HG02840 (cell line): Measurements from ENCODE around the gene ALK.

Experiments used
- ATAC-seq: cut with Tn5 transposase; IDR thresholded peaks from one replicate; pipeline ENCODE4 v1.9.1; 2021; ENCODE audit warnings: mild to moderate bottlenecking, moderate library complexity, moderate number of reproducible peaks; ENCODE audit not compliant: unreplicated experiment, low FRiP score

ALK gene

GRCh38 chr2:29617351-29617750 lies 304.0 kb downstream of the ALK start:
- no peak for ATAC-seq

DNA sequence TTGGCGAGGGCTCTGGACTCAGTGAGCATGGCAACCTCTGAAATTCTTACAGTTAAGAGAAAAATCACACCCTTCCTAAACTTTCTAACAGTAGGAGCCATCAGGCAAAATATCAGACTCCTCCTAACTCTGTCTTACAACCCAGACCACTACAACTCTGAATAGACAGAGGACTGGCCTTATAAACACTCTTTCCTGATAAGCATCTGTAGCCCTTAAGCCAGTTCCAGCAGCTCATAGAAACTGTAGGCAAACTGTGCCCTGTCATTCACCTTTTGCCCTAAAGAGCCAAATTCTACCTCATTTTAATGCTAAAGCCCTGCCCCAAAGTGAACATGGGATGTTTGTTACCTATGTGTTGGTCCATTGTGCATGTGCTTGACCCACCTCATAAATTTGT lies 304.8 kb downstream of the ALK start:
- no peak for ATAC-seq

- ATAC-seq, result no peak
These were observed 305.5 kb downstream of the ALK start for GRCh38 chr2:29615841-29616240.

- ATAC-seq, result no peak
These were observed 306.2 kb downstream of the ALK start for GRCh38 chr2:29615183-29615582.

DNA sequence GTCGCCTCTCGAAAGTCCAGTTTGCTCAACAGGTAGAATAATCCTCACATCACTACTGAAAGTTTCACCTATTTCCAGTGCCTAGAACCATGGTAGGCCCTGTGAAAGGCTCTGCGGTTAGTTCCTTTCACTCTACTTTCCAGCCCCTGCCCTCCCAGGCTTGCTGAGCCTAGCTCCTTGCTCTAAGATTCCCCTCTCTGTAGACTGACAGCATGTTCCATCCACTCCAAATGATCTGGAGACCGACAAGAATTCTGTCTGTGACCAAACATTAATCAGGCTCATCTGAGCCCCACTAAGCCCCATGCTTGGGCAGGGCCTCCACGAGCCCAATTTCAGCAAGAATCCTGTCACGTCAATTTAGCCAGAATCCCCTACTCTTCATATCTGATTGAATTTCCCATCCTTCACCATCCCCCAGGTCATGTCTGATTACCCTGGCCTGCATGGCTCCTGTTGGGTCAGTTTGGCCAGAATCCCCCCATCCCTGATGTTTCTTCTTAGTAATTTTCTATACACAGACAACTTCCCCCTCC lies 307.0 kb downstream of the ALK start:
- ATAC-seq, result no peak

DNA sequence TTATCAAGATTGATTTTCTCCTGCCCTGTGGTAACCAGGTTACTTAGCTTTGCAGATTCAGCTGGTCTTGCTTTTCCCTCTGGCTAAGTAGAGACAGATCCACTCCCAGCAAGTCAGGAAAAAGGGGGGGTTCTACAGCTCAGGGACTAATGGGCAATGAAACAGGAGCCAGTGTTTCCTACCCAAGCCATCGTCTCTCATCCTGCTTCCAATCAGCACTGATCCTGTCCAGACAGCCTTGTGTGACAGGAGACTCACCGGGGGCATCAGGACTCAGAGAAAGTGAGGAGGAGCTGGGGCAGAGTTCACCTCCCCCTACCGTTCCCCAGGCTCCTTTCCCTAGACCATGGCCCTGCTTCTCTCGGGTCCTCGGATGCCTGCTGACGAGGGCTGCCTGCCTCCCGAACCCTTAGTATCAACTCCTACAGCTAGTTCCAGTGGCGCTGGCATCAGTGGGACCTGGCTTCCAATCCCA lies 307.6 kb downstream of the ALK start:
- no peak for ATAC-seq

GRCh38 chr2:29613067-29613466 lies 308.3 kb downstream of the ALK start:
- ATAC-seq, result no peak

DNA sequence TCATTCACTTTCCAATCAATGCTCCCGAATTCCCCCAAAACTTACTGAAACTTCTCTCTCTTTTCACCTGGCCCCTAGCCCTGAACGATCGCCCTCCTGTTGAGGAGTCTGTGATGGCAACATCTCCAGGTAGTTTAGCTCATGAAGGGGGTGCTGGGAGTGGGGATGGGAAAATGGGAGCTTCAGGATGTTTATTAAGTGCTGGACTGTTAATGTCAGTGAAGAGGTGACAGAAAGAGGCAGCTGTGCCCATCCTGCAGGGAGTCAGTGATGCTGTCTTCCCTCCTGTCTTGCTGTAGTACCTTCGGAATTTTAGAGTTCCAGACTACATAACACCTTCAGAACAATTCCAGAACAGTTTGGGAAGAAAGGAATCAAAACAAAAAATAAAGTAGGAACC lies 308.8 kb downstream of the ALK start:
- no peak for ATAC-seq

DNA sequence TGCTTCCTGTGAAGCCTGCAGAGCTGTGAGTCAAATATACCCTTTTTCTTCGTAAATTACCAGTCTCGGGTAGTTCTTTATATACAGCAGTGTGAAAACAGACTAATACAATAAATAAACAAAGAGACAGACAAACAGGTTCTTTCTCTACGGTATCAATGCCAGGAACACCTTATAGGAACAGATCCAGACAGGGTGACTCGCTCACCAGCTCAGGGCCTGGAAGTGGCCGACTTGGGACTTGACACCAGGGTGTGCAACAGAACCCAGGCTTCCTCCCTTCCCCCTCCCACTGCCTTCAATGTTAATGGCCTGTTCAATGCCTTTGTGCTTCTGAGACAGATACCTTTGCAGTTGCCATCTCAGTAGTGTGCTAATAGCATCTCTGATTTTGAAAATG lies 309.5 kb downstream of the ALK start:
- no peak for ATAC-seq

DNA sequence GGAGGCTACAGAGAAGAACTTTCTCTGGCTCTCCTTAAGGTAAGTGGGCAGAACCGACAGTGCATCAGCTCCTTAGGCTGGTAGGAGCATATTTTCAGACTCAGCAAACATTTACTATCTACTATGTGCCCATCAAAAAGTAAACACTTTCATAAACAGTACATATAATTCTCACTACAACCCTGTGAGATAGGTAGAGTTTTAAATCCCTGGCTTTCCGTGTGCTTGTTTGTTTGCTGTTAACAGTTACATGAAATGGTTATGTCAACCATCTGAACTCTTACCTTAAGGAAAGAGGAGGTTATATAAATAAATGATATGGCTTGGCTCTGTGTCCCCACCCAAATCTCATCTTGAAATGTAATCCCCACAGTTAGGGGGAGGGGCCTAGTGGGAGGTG lies 310.1 kb downstream of the ALK start:
- no peak for ATAC-seq

- ATAC-seq, result no peak
These were observed 310.8 kb downstream of the ALK start for GRCh38 chr2:29610569-29610968.

DNA sequence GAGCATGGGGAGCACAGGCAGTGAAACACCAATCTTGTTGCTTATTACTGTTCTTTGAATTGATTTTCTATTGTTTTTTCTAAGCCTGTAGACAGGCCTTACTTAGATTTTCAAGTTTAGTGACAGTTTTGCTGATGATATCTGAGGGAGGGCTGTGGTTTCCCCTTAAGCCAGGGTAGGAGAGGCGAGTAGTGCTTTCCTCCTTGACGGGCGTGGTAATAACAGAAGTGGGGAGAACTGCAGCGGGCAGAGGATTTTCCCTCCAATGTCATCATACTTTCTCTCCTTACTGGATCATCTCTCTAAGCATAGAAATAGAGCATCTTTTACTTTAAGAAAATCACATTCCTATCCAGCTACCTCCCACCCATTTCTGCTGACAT lies 314.4 kb downstream of the ALK start:
- no peak for ATAC-seq

GRCh38 chr2:29606104-29607037 lies 315.0 kb downstream of the ALK start:
- ATAC-seq, result no peak

- ATAC-seq, result no peak
These were observed 318.0 kb downstream of the ALK start for GRCh38 chr2:29603341-29603740.

DNA sequence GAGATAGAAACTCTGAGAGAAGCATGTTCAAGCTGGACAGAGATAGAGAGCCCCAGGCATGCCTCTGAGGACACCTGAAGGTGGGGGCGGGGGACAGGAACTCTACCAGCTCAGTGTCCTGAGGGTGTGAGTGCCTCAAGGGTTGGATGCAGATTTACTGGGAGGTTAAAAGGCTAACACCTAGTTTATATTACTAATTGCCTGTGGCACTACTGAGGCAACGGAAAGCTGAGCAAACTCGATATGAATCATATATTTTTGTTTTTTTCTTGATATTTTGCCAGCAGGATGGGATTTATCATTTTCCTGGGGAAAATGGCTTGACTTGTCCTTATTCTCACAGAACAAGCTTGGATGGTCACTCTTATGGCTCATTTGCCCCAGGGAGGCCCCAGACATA lies 319.5 kb downstream of the ALK start:
- ATAC-seq, result no peak

DNA sequence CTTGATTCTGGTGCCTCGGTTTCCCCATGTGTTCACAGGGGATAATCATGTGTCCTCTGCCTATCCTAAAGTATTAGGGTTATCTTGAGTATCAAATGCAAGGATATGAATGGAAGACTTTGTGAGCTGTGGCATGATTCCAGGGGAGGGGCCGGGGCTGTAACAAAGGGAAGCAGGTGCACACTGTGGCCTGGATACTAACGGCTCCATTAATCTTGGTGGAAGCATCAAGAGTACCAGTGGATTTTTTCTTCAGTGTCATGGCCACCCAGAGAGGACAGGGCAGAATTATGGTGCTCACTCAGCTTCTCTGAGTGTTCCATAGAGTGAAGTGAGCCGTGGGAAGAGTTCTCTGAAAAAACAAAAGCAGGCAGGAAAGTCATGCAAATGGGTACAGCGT lies 320.1 kb downstream of the ALK start:
- ATAC-seq, result no peak

DNA sequence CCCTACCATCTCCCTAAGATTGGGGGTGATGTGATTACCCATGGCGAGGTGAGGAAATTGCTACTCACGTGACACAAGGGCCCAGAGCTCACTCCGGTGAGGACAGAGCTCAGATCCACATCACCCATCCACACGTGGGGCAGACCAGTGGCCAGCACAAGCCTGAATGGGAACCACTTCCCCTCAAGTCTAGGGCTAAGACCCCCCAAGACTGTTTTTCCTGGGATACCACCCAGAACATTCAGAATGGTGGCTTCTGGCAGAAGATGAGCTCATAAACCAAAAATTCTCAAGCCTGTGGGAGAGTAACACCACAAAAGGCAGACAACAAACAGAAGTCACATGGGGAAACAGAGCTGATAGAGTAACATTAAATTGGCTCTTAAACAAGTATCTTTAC lies 321.4 kb downstream of the ALK start:
- no peak for ATAC-seq

- no peak for ATAC-seq
These were observed 322.4 kb downstream of the ALK start for GRCh38 chr2:29598978-29599377.

DNA sequence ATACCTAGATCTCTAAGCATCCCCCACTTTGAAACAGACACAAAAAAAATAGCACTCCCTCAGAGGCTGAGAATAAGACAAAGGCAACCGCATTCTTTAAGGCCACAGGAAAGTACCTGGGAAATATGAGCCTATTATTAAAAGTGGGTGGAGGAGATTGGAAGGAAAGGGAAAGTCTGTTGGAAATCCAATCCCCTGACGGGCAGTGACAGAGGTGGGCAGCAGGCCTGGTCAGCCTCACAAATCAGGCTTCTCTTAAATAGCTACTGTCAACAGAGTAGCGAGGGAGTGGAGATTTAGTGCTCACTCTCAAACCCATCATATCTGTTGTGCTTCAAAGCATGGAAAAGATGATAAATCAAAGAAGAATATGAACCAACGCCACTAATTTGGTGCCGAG lies 324.4 kb downstream of the ALK start:
- ATAC-seq, result no peak

DNA sequence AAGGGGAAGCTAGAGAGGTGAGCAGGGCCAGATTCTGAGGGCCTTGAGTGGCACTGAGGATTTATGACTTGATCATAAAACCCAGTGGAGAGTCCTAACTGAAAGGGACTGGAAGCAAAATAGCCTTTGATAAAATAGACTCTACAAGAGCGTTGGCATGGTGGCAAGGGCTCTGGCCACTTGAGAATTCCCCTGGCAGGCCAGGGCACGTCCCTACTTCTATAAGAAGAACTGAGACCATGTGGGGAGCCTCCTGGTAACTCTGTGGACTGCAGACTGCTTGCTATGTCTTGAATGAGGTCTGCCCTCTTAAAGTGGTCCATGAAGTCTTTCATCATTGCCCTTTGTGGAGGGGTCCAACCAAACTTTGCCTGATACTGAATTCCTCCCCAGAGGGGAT lies 324.8 kb downstream of the ALK start:
- ATAC-seq, result no peak

DNA sequence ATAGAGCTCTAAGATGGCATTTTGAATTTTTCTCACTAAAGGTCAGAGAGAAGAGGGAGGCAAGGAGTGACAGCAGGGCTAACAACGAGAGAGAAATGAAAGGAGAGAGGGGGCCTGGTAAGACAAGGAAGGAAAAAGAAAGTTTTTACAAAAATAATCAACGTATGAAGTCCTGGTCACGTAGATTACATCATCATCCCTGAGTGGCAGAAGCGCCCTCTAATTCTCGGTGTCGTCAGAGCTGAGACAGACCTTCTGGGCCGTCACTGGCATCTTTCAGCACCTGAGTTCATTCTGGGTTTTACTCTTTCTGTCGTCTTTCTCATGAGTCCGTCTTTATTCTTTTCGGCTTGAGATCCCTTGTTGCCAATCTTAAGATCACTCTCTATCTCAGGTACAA lies 329.8 kb downstream of the ALK start:
- ATAC-seq, result no peak

DNA sequence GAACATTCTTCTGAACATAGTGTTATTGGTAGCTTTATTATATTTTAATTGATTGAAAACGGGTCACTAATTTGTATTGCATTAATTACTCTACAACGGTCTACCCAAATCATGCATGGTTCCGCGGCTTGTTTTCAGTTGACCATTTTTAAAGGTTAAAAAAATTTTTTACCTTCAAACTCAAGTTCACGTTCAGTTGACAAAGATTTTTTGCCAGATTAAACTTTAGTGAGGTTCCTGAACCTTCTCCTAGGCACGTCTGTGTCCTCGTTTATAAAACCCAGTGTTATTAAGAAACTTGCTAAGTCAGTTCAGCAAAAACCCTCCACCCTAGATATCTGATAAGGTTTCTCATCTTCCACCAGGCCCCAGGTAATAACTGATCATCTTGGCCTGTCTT lies 331.2 kb downstream of the ALK start:
- ATAC-seq, result no peak
